Measurements from ENCODE around the gene MEGF8.
A peak's percentile ranks its signal among the peaks of the same experiment; 100 is the strongest.
"Not testable (repeated sequence)": the region's sequence is repeated elsewhere in the genome, so short reads cannot be mapped to it uniquely, and the experiment has no call there.

MEGF8 gene

DNA sequence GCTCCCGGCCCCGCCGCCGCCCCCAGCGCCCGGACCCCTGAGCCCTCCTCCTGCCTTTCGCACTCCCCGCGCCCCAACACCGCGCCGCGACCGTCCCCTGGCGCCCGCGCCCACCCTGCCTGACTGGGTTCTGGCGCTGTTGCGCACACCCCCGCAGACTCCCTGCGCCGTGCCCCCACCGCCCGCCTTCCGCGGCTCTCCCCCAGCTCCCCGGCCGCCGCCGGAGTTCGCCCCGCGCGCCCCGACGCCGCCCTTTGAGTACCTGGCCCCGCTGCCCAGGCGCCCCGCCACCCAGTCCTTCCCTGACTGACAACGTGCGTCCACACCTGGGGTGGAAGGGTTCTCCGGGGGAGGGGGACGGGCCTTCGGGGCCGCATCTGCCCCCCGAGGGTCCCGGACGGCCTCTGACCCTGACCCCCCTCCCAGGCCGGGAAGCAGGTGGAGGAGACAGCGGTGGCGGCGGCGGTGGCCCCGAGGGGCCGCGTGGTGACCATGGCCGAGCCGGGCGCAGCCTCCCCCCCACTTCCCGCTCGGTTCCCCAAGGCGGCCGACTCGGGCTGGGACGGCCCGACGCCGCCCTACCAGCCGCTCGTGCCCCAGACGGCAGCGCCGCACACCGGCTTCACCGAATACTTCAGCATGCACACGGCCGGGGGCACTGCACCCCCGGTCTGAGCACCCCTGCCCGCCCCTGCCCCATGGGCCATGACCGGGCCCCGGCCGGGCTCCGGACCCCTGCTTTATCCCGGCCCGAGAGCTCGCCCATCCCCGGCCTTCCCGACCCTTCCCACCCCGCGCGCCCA is 1.4 kb upstream of the MEGF8 start:
- intact Hi-C loops (cut with DNase I), result loop anchor here (10.0 kb wide), 1 partner anchor 79 kb away; the partner anchor contains the start of gene GSK3A
- peak in 15 of 42 donors; percentile 12 to 52 (median 31) for DNase-seq

DNA sequence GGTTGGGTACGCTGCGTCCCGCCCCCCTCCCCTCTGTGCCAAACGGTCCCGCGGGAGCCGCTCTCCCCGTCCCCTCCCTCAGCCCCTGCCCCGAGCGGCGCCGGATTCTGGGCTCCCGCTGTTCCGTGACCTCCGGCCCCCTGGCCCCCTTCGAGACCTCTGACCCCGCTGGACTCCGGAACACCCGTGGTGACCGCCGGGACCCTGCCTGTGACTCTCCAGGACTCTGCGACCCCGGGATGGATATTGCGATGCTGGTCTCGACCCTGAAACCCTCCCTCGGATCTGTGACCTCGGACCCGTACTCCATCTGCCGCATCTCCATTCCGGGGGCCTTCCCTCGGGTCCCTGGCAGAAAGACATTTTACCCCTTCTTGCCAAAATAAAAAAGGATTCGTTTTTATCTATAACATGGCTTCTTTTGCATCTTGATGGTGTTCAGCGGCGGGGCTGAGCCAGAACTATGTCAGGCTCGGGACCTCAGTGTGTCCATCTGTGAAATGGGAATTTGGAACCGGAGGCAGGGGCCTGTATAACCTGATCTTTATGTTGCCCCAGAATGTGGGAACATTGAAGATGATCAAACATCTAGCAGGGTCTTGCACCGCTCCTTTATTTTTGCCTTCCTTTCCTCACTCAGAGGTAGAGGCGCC is 654 bp upstream of the MEGF8 start:
- intact Hi-C loops (cut with DNase I), result loop anchor here (10.0 kb wide), 1 partner anchor 80 kb away; the partner anchor contains the start of gene GSK3A
- DNase-seq, result peak in 6 of 42 donors; percentile 33 to 53 (median 36)

DNA sequence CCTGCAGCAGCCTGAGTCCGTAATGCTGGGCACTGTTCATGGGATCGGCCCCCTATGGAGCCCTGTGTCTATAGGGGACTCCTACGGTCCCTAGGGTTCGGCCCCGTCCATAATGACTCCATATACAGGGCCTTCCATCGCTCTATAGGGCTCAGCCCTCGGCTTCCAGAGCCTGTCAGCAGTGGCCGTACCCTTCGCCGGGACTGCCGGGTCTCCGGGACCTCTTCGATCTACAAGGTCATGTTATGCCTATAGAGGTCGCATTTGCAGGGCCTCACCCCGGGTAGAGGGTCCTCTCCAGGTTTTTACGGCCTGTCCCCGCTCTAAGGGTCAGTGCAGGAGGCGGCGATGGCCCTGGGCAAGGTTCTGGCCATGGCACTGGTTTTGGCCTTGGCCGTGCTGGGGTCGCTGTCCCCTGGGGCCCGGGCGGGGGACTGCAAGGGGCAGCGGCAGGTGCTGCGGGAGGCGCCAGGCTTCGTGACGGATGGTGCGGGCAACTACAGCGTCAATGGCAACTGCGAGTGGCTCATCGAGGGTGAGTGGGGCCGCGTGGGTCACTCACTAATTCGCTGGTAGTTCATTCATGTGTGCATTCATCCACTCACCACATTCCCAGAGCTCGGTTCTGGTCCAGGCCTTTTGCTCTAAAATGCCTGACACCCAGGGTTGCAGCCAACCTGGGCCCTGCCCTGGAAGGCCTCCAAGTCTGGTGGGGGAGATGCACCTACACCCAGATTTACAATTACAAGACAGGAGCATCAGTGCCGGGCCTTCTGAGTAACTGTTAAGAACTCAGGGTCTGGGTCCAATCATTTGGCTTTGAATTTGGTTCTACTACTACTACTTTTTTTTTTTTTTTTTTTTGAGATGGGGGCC is 699 bp downstream of the MEGF8 start:
- intact Hi-C loops (cut with DNase I), result loop anchor here (10.0 kb wide), 1 partner anchor 81 kb away; the partner anchor contains the start of gene GSK3A
- peak in 22 of 42 donors; percentile 14 to 54 (median 28) for DNase-seq

GRCh38 chr19:42326969-42327368 is 1.5 kb downstream of the MEGF8 start:
- intact Hi-C loops (cut with DNase I), result loop anchor here (10.0 kb wide), 1 partner anchor 82 kb away; the partner anchor contains the start of gene GSK3A

DNA sequence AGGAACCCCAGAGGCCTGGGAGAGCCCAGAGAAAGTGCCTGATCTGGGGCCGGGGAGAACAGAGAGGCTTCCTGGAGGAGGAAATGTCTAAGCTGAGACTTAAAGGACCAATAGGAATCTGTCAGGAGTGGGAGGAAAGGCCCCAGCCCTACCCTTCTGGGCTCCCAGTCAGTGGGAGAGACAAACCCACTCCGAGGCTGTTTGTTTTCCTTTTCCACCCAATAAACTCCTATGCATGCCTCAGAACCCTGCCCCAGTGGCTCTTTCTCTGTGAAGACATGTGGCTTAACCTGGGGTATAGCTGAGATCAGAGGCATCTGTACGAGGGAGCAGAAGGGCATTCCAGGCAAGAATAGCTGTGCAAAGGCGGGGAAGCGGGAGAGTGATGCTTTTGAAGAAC is 1.9 kb downstream of the MEGF8 start:
- no peak for DNase-seq
- intact Hi-C loops (cut with DNase I), result loop anchor here (10.0 kb wide), 1 partner anchor 83 kb away; the partner anchor contains the start of gene GSK3A

More at GRCh38 chr19:42326969-42327368, 1.5 kb downstream of the MEGF8 start:
- DNase-seq, result no peak

DNA sequence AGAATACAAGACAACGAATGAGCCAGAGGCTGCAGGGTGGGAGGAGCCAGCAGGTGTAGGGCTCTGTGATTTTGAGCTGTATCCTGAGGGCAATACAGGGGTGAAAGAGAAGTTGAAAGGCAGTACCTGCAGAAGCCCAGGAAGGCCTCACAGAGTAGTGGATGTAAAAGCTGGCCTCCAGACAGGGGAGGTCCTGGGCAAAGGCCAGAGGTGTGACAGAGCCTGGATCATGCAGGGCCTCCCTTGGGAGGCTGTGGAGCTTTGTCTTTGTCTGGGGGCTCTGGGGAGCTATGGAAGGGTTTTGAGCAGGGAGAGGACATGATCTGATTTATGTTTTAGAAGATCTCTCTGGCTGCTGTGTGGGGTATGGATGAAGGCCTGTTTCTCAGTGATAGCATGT is 2.7 kb downstream of the MEGF8 start:
- DNase-seq, result no peak
- intact Hi-C loops (cut with DNase I), result loop anchor here (10.0 kb wide), 1 partner anchor 83 kb away; the partner anchor contains the start of gene GSK3A

GRCh38 chr19:42328854-42329253 is 3.4 kb downstream of the MEGF8 start:
- intact Hi-C loops (cut with DNase I), result loop anchor here (10.0 kb wide), 1 partner anchor 84 kb away; the partner anchor contains the start of gene GSK3A
- no peak for DNase-seq

DNA sequence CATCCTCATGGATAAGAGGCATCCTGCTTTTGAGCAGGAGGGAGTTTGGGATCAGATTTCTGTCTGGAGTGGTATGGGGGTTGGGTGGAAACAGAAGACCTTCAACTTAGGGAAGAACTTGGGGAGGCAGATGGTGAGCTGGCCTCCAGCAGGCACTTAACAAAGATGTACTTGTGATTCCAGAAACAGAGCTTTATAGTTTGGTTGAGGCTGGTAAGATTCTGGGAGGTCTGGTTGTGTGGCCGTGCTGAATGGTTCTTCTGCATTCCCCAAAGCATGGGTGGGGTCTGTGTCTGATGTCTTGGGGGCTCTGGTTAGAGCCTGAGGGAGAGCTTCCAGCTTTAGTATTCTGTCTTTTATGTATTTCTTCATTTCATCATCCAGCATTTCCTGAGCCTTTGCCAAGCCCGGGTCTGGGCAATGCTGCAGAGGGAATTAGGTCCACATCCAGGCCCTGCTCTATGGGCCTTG is 4.8 kb downstream of the MEGF8 start:
- no peak for DNase-seq
- intact Hi-C loops (cut with DNase I), result no loop called here

DNA sequence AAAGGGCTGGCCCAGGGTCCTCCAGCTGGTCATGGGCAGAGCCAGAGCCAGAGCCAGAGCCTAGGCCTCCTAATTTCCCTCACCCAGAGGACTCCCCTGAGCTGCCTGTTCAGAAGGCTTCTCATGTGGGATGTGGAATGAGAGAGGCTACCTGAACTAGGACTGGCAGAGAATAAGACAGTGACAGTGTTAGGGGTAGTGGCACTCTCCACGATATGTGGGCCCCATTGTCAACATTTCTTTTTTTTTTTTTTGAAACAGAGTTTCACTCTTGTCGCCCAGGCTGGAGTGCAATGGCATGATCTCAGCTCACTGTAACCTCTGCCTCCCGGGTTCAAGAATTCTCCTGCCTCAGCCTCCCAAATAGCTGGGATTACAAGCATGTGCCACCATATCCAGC is 5.9 kb downstream of the MEGF8 start:
- intact Hi-C loops (cut with DNase I); DNase-seq: not testable (repeated sequence)

- intact Hi-C loops (cut with DNase I), result no loop called here
- no peak for DNase-seq
These were observed 6.6 kb downstream of the MEGF8 start for GRCh38 chr19:42332059-42332458.

DNA sequence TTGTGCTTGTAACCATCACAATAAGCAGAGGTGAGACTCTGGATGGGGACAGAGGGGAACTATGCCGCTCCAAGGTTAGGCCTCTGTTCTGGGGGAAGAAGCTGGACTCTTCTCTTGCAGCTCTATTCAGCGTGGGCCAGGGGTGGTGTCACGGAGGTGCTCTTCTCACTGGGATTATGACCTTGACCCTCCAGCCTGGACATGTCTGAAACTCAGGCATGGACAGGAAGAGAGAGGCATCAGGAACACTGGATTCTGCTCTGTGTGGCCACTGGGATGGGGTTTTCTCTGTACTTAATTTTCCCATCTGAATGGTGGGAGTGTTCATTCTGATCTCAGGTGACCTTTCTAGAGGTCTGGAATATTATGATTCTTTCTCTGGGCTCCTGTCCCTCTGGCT is 7.6 kb downstream of the MEGF8 start:
- intact Hi-C loops (cut with DNase I), result no loop called here
- DNase-seq, result no peak

- intact Hi-C loops (cut with DNase I), result no loop called here
- DNase-seq, result no peak
These were observed 8.7 kb downstream of the MEGF8 start for GRCh38 chr19:42333975-42334696.

DNA sequence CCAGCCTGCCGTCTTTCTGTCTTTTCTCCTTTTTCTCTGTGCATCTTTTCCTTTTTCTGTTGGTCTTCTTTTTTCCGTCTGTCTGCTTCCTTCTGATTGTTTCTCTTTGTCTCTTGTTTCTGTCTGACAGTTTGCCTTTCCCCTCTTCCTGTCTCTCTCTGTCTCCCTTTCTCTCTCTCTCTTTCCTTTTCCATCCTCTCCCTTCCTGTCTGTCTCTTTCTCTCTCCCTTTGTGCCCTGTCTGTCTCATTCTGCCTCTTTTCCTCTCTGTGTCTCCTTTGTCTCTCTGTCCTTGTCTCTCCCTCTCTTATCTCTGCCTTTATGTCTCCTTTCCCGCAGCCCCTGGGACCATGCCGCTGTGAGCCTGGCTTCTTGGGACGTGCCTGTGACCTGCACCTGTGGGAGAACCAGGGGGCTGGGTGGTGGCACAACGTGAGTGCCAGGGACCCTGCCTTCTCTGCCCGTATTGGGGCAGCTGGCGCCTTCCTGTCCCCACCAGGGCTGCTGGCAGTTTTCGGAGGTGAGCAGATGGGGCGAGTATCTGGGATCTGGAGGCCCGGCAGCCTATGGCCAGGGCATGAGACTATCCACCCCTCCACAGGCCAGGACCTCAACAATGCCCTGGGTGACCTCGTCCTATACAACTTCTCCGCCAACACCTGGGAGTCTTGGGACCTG is 9.4 kb downstream of the MEGF8 start:
- no peak for DNase-seq
- intact Hi-C loops (cut with DNase I), result no loop called here

DNA sequence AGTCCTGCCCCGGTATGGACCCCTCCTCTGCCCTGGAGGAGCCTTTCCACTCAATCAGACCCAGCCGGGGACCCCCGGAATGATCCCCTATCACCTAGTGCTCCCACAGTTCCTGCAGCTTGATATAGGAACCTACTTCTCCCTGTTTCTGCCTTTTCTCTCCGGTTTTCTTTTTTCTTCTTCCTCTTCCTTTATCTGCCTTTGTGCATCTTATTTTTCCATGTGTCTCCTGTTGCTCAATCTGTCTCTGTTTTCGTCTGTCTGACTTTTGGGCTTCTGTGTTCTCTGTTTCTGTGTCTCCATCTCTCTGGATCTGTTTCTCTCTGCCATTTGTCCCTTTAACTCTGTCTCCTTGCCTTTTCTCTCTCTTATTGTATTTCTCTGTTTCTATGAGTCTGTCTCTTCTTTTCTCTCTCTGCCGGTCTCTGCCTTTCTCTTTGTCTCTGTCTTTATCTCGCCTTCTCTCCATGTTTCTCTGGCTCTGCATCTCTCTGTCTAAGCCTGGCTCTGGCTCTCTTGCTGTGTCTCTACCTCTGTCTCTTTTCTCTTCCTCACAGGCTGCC is 10.0 kb downstream of the MEGF8 start:
- intact Hi-C loops (cut with DNase I), result no loop called here
- no peak for DNase-seq

DNA sequence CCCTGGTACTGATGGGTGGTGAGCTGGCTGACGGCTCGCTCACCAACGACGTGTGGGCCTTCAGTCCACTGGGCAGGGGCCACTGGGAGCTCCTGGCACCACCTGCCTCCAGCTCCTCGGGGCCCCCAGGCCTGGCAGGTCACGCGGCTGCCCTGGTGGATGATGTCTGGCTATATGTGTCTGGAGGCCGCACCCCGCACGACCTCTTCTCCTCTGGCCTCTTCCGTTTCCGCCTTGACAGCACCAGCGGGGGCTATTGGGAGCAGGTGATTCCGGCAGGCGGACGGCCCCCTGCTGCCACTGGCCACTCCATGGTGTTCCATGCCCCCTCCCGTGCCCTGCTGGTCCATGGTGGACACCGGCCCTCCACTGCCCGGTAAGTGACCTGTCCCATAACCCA is 10.5 kb downstream of the MEGF8 start:
- no peak for DNase-seq
- intact Hi-C loops (cut with DNase I), result no loop called here

DNA sequence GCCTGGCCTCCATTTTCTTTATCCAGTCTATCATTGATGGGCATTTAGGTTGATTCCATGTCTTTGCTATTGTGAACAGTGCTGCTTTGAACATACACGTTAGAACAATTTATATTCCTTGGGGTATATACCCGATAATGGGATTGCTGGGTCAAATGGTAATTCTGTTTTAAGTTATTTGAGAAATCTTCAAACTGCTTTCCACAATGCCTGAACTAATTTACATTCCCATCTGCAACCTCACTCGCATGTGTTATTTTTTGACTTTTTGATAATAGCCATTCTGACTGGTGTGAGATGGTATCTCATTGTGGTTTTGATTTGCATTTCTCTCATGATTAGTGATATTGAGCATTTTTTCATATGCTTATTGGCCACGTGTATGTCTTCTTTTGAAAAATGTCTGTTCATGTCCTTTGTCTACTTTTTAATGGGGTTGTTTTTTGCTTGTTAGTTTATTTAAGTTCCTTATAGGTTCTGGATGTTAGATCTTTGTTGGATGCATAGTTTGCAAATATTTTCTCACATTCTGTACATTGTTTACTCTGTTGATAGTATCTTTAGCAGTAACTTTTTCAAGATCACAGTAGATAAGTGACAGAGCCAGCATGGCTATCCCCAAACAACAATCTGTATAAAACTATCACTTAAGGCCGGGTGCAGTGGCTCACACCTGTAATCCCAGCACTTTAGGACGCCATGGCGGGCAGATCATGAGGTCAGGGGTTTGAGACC is 13.9 kb downstream of the MEGF8 start:
- intact Hi-C loops (cut with DNase I); DNase-seq: not testable (repeated sequence)

DNA sequence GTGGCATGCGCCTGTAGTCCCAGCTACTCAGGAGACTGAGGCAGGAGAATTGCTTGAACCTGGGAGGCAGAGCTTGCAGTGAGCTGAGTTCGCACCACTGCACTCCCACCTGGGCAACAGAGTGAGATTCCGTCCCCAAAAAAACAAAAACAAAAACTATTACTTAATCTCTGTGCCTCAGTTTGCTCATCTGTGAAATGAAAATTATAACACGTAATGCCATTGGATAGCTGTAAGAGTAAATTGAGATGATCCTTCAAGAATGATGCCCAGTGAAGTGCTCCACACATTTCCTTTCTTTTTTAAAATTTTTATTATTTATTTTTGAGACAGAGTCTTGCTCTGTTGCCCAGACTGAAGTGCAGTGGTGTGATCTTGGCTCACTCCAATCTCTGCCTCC is 14.5 kb downstream of the MEGF8 start:
- intact Hi-C loops (cut with DNase I); DNase-seq: not testable (repeated sequence)

All from head of caudate nucleus (tissue), 42 donors.